ENCODE results near the gene RAVER1. TPM values are rescaled to one million over a fixed set of nuclear protein-coding genes. Genes with fewer than 3 reads are reported as not detected.

RAVER1 gene
- total and polyA plus RNA-seq, 10 of the 15 experiments (the other 5 are each of a cell fraction or from before 2014, with no cell fraction given) = 0.03 to 87.0 (median 12.1) TPM

GRCh38 chr19:10339380-10339960 lies 6.1 kb upstream of the RAVER1 start, which contains the start of gene ICAM3 (continued):
- no peak for TF ChIP-seq FOXM1 (IDR thresholded peaks at IDR 0.05; ENCODE audit: low read depth, low read length)
- no peak for TF ChIP-seq CTCF (IDR thresholded peaks at IDR 0.05 in 2 of 3, conservative IDR thresholded peaks at IDR 0.05 in 1 of 3; ENCODE audit: control insufficient read depth in 2 of 3, extremely low read depth in 1 of 3, insufficient read depth in 1 of 3, low read depth in 3 of 3, low read length in 3 of 3)
- no peak for TF ChIP-seq SUPT20H (IDR thresholded peaks at IDR 0.05; ENCODE audit: borderline replicate concordance, control insufficient read depth, low read depth, low read length)
- TF ChIP-seq STAT1 (conservative IDR thresholded peaks at IDR 0.05) = no peak
- TF ChIP-seq ZSCAN29 (IDR thresholded peaks at IDR 0.05) = no peak
- TF ChIP-seq, protein P1, sequence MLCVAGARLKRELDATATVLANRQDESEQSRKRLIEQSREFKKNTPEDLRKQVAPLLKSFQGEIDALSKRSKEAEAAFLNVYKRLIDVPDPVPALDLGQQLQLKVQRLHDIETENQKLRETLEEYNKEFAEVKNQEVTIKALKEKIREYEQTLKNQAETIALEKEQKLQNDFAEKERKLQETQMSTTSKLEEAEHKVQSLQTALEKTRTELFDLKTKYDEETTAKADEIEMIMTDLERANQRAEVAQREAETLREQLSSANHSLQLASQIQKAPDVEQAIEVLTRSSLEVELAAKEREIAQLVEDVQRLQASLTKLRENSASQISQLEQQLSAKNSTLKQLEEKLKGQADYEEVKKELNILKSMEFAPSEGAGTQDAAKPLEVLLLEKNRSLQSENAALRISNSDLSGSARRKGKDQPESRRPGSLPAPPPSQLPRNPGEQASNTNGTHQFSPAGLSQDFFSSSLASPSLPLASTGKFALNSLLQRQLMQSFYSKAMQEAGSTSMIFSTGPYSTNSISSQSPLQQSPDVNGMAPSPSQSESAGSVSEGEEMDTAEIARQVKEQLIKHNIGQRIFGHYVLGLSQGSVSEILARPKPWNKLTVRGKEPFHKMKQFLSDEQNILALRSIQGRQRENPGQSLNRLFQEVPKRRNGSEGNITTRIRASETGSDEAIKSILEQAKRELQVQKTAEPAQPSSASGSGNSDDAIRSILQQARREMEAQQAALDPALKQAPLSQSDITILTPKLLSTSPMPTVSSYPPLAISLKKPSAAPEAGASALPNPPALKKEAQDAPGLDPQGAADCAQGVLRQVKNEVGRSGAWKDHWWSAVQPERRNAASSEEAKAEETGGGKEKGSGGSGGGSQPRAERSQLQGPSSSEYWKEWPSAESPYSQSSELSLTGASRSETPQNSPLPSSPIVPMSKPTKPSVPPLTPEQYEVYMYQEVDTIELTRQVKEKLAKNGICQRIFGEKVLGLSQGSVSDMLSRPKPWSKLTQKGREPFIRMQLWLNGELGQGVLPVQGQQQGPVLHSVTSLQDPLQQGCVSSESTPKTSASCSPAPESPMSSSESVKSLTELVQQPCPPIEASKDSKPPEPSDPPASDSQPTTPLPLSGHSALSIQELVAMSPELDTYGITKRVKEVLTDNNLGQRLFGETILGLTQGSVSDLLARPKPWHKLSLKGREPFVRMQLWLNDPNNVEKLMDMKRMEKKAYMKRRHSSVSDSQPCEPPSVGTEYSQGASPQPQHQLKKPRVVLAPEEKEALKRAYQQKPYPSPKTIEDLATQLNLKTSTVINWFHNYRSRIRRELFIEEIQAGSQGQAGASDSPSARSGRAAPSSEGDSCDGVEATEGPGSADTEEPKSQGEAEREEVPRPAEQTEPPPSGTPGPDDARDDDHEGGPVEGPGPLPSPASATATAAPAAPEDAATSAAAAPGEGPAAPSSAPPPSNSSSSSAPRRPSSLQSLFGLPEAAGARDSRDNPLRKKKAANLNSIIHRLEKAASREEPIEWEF (IDR thresholded peaks at IDR 0.05; ENCODE audit: insufficient replicate concordance, low read depth, low read length) = no peak
- no peak for TF ChIP-seq BCL11A (IDR thresholded peaks at IDR 0.05; ENCODE audit: low read depth, low read length)
- no peak for TF ChIP-seq ZZZ3 (IDR thresholded peaks at IDR 0.05; ENCODE audit: control insufficient read depth, insufficient read length, low read depth)
- no peak for TF ChIP-seq PRDM15 (CRISPR knock-in tag; IDR thresholded peaks at IDR 0.05)
- peak in 1 of 2 experiments; percentile 42; a peak in 2 of 4 replicates for TF ChIP-seq BHLHE40 (IDR thresholded peaks at IDR 0.05; ENCODE audit: borderline replicate concordance in 1 of 2, low read depth in 2 of 2, low read length in 1 of 2)
- TF ChIP-seq GABPA (IDR thresholded peaks at IDR 0.05; ENCODE audit: low read depth) = no peak
- peak; percentile 68 for TF ChIP-seq DPF2 (IDR thresholded peaks at IDR 0.05)
- no peak for TF ChIP-seq WRNIP1 (IDR thresholded peaks at IDR 0.05; ENCODE audit: borderline replicate concordance, low read depth, low read length)
- no peak for TF ChIP-seq BMI1 (IDR thresholded peaks at IDR 0.05; ENCODE audit: borderline replicate concordance)
- TF ChIP-seq, protein P2, sequence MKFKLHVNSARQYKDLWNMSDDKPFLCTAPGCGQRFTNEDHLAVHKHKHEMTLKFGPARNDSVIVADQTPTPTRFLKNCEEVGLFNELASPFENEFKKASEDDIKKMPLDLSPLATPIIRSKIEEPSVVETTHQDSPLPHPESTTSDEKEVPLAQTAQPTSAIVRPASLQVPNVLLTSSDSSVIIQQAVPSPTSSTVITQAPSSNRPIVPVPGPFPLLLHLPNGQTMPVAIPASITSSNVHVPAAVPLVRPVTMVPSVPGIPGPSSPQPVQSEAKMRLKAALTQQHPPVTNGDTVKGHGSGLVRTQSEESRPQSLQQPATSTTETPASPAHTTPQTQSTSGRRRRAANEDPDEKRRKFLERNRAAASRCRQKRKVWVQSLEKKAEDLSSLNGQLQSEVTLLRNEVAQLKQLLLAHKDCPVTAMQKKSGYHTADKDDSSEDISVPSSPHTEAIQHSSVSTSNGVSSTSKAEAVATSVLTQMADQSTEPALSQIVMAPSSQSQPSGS (IDR thresholded peaks at IDR 0.05; ENCODE audit: low read length) = no peak
- TF ChIP-seq LARP7 (IDR thresholded peaks at IDR 0.05) = peak; percentile 61
- TF ChIP-seq RELA (IDR thresholded peaks at IDR 0.05; ENCODE audit: borderline replicate concordance, partially characterized antibody) = peak; percentile 33
- no peak for TF ChIP-seq CBX5 (IDR thresholded peaks at IDR 0.05; ENCODE audit: low read depth)

Measured in GM12878 (cell line).